ENCODE data around the gene GOT1.

The GOT1 gene

DNA sequence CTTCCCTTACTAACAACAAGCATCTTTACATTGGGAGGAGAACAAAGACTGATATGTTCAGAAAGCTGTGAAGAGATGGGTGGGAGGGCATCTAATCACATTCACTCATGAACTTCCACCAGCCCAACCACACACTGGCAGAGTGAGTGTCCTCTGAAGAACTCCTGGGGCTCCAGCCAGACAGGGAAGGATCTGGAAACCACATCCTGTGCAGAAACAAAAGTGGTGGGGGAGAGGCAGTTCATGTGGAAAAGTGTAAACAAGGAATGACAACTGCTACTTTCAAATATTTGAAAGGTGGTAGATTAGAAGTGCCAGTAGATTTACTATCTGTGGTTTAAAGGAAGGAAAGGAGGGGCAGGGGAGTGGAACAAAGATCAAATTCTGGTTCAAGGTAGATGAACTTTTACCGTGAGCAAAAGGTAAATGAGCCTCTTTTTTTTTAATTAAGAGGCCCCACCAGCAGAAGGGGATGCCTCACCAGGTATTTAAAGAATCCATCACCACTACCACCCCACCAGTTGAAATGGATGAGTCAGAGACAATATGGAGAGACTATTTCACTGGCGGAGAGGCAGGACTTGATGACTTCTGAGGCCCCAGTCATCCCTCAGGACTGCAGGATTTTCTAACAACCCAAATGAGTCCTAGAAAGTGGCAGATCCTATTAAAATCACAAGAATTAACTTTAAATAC lies 34.5 kb downstream of the GOT1 start:
- DNase-seq (ENCODE audit: low read depth), result no peak

- no peak for DNase-seq (ENCODE audit: low read depth)
Observed at GRCh38 chr10:99394761-99395386, 35.5 kb downstream of the GOT1 start.

- no peak for DNase-seq (ENCODE audit: low read depth)
Observed at GRCh38 chr10:99394256-99394655, 36.2 kb downstream of the GOT1 start.

DNA sequence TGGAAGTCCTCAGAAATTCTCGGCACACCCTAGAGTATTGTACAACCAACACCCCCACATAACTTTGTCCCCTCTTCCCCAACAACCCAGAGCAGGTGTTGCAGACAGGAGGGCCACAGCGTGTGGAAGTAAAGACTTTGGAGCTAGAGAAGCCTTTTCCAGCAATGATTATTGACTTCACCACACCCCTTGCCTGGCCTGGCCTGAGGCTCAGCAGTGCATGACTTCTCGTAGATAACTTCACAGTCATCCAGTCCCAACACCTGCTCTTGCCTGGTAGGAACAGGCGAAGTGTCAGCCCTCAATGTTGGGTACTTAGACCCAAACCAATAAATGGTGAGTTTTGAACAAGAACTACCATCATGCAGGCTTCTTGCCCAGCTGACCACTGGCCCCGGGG lies 36.7 kb downstream of the GOT1 start:
- DNase-seq (ENCODE audit: low read depth), result no peak

DNA sequence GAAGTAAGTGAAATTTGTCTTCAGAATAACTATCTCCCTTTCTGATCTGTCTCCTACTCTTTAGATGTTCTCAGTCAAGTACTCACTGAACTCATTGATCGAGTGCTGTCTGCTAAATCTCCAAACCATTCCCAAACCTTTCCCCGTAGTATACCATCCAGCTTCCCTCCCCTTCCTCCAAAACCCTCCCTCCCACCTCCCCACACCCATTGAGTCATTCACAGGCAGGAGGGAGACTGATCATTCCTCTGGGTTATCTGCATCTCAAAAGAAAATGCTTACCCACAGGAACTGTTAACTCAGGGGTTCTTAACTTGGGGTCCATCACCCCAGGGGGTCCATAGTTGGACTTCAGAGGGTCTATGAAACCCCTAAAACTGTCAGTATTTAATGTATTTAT lies 37.4 kb downstream of the GOT1 start:
- no peak for DNase-seq (ENCODE audit: low read depth)

DNA sequence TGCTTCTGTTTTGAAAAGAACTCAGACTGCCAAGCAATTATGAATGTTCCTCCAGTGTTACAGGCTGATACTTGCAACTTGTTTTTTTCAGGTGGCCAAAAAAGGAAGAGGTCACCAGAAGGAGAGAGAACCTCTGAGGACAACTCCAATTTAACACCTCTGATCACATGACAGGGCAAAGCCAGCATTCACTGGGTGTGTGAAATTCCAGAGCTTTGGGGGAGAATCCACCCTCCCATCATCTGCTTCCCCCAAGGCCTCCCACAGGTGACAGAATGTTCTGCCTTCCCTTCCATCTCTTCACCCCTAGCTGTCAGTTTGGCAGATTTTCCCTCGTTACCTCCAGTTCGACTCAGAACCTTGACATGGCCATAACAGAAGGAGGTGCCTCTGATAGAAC lies 39.1 kb downstream of the GOT1 start:
- DNase-seq (ENCODE audit: low read depth), result no peak

GRCh38 chr10:99389729-99390480 lies 40.5 kb downstream of the GOT1 start:
- DNase-seq (ENCODE audit: low read depth), result no peak

GRCh38 chr10:99387541-99387940 lies 42.9 kb downstream of the GOT1 start:
- DNase-seq (ENCODE audit: low read depth), result no peak

- DNase-seq (ENCODE audit: low read depth), result no peak
Observed at GRCh38 chr10:99387071-99387470, 43.4 kb downstream of the GOT1 start.

GRCh38 chr10:99382176-99382575 lies 48.2 kb downstream of the GOT1 start:
- no peak for DNase-seq (ENCODE audit: low read depth)

DNA sequence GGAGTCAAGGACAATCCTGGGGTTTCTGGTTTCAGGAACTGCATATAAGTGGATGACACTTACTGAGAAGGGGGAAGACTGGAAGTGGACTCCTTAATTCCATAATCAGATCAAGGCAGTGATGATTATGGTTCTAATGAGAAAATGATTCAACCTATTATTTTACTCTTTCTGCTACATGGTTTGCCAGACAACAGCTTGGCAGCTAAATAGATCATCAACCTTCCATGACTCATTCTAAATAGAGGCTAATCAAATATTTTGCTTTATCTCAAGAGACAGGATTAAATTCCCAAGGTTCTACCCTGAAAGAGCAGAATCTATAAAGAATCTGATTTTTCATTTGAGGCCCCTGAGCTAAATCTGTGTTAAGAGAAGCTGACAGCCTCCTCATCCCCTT lies 55.0 kb downstream of the GOT1 start:
- DNase-seq (ENCODE audit: low read depth), result no peak

- no peak for DNase-seq (ENCODE audit: low read depth)
Observed at GRCh38 chr10:99374972-99375371, 55.5 kb downstream of the GOT1 start.

DNA sequence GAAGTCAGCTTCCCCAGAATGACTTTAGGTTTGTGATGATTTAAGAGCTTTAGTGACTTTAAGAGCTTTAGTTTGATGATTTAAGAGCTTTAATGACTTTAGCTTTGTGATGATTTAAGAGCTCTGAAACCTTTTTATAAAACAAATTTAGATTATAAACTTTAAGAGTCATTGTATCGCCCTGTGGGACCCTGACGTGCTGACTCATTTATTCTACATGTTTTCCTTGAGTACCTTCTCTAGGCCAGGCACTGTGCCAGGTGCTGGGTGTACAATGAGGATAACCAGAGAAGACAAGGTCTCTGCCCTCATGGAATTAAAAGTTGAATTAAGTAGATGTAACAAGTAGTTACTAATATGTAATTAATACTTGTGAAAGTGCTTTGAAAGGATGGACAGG lies 55.9 kb downstream of the GOT1 start:
- no peak for DNase-seq (ENCODE audit: low read depth)

GRCh38 chr10:99372546-99373271 lies 57.7 kb downstream of the GOT1 start:
- no peak for DNase-seq (ENCODE audit: low read depth)

GRCh38 chr10:99370993-99371392 lies 59.4 kb downstream of the GOT1 start:
- DNase-seq (ENCODE audit: low read depth), result no peak

GRCh38 chr10:99369551-99369950 lies 60.9 kb downstream of the GOT1 start:
- no peak for DNase-seq (ENCODE audit: low read depth)

- DNase-seq (ENCODE audit: low read depth), result no peak
Observed at GRCh38 chr10:99369126-99369525, 61.3 kb downstream of the GOT1 start.

GRCh38 chr10:99368646-99369045 lies 61.8 kb downstream of the GOT1 start:
- no peak for DNase-seq (ENCODE audit: low read depth)

- no peak for DNase-seq (ENCODE audit: low read depth)
Observed at GRCh38 chr10:99366666-99367065, 63.8 kb downstream of the GOT1 start.

DNA sequence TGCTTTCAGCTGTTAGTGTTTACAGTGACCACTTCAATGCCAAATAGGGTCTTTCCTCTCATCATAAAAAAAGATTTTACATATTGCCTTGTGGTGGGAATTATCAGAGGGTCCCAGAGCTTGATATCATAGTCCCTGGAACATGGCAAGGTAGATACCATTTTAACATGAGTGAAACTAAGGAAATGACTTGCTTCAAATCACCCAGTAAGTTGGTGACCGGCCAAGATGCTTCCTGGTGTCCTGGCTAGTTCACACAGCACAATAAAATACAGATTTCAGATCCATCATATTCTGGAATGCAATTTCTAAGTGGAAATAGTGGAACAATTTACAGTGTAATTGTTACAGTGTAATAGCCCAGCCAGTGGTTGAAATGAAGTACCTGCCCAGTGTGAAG lies 64.7 kb downstream of the GOT1 start:
- no peak for DNase-seq (ENCODE audit: low read depth)

GRCh38 chr10:99365311-99365710 lies 65.1 kb downstream of the GOT1 start:
- DNase-seq (ENCODE audit: low read depth), result no peak

GRCh38 chr10:99364125-99364524 lies 66.3 kb downstream of the GOT1 start:
- DNase-seq (ENCODE audit: low read depth), result no peak

DNA sequence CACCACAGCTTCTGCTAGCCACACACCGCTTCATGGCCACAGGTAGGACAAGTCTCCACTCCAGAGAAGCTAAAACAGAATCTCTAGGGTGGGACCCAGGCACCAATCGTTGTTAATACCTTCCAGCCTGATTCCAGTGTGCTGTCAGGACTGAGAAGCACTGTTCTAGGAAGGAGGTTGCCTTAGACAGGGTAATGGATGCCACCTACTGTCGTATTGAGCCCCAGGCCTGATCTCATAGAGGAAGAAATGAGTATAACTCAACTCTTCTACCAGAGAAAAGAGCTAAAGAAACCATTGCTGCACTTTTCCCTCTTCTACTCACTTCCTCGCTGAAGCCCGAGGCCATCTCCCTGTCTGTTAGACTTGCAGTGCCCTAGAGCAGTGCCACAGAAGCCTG lies 69.5 kb downstream of the GOT1 start:
- DNase-seq (ENCODE audit: low read depth), result no peak

Data from stimulated activated CD8-positive, alpha-beta memory T cell treated with anti-CD3 and anti-CD28 coated beads, Interleukin-7, amount 100 ng/mL, for 24 hours (primary cell).